ENCODE measurements around the gene WDR31. TPM values are rescaled to one million over a fixed set of nuclear protein-coding genes. Genes with fewer than 3 reads are reported as not detected.

WDR31 gene
- total and polyA plus RNA-seq, 8 donors = 0.29 to 5.0 (median 1.3) TPM; not detected in 1

DNA sequence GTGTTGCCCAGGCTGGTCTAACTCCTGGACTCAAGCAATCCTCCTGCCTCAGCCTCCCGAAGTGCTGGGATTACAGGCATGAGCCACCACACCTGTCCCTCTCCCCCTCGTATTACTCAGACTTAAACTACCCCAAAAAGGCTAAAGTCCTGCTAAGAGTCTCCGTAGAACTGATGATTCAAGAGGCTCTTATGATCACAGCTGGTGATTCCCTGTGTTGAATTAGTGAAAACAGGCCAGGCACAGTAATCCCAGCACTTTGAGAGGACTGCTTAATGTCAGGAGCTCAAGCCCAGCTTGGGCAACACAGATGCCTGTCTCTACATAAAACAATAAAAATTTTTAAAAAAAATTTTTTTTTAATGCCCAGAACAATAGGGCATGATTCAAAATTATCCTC, 73.9 kb downstream of the WDR31 start:
- 82 to 95% (median 91%) methylated on average over 3 of the region's 3 CpGs for WGBS, 5 donors
- TF ChIP-seq POLR2A (IDR thresholded peaks at IDR 0.05) (no peak), EP300 (IDR thresholded peaks at IDR 0.05) (no peak), POLR2AphosphoS5 (IDR thresholded peaks at IDR 0.05) (no peak)
- TF ChIP-seq, protein P1, sequence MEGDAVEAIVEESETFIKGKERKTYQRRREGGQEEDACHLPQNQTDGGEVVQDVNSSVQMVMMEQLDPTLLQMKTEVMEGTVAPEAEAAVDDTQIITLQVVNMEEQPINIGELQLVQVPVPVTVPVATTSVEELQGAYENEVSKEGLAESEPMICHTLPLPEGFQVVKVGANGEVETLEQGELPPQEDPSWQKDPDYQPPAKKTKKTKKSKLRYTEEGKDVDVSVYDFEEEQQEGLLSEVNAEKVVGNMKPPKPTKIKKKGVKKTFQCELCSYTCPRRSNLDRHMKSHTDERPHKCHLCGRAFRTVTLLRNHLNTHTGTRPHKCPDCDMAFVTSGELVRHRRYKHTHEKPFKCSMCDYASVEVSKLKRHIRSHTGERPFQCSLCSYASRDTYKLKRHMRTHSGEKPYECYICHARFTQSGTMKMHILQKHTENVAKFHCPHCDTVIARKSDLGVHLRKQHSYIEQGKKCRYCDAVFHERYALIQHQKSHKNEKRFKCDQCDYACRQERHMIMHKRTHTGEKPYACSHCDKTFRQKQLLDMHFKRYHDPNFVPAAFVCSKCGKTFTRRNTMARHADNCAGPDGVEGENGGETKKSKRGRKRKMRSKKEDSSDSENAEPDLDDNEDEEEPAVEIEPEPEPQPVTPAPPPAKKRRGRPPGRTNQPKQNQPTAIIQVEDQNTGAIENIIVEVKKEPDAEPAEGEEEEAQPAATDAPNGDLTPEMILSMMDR (IDR thresholded peaks at IDR 0.05) = no peak
- Histone ChIP-seq H3K27ac (no peak overlapping the region), H3K27me3 (no peaks in the 10 kb centered on the region), H3K36me3 (peaks cover 24 to 79% (median 73%) of the 10 kb centered on the region in 4 donors), H3K9me3 (no peaks in the 10 kb centered on the region), H3K4me1 (peaks cover 0 to 8% (median 0%) of the 10 kb centered on the region in 4 donors), H3K4me3 (no peak overlapping the region)
- intact Hi-C loops (cut with DNase I; ENCODE audit: low total_unique reads) = no loop called here
- DNase-seq = no peak

Other genes starting within 250 kb of the WDR31 start
- gene SLC31A2, start 189.3 kb downstream of the WDR31 start, total RNA-seq = 10 to 100 TPM in 2 of 5 donors, 1 to 10 TPM in 3; 1.2 to 19.6 (median 7.7) TPM
- 1 to 10 TPM; 3.7 to 8.0 (median 5.0) TPM for gene SLC31A2, start 189.3 kb downstream of the WDR31 start, polyA plus RNA-seq
- 10 to 100 TPM; 11.1 to 36.6 (median 23.8) TPM for gene FKBP15, start 119.0 kb downstream of the WDR31 start, total RNA-seq
- gene FKBP15, start 119.0 kb downstream of the WDR31 start, polyA plus RNA-seq = 1 to 10 TPM; 5.5 to 9.6 (median 6.0) TPM
- gene SLC31A1, start 118.7 kb downstream of the WDR31 start, total RNA-seq = 100 to 1,000 TPM in 1 of 5 donors, 10 to 100 TPM in 4; 11.1 to 106 (median 18.8) TPM
- 1 to 10 TPM; 4.7 to 8.2 (median 4.9) TPM for gene SLC31A1, start 118.7 kb downstream of the WDR31 start, polyA plus RNA-seq
- gene CDC26, start 64.7 kb downstream of the WDR31 start, total RNA-seq = 10 to 100 TPM in 4 of 5 donors, 1 to 10 TPM in 1; 7.2 to 46.1 (median 25.4) TPM
- gene CDC26, start 64.7 kb downstream of the WDR31 start, polyA plus RNA-seq = 10 to 100 TPM; 28.2 to 66.4 (median 45.3) TPM
- gene PRPF4, start 64.6 kb downstream of the WDR31 start, total RNA-seq = 10 to 100 TPM in 2 of 5 donors, 1 to 10 TPM in 3; 3.2 to 25.0 (median 9.9) TPM
- 10 to 100 TPM in 2 of 3 donors, 1 to 10 TPM in 1; 7.8 to 11.4 (median 10.0) TPM for gene PRPF4, start 64.6 kb downstream of the WDR31 start, polyA plus RNA-seq
- gene RNF183, start 36.9 kb downstream of the WDR31 start, total RNA-seq = 1 to 10 TPM in 2 of 5 donors, under 1 TPM in 1, not detected in 2; 0.43 to 5.0 (median 1.8) TPM
- gene RNF183, start 36.9 kb downstream of the WDR31 start, polyA plus RNA-seq = 1 to 10 TPM in 2 of 3 donors, under 1 TPM in 1; 0.46 to 5.6 (median 1.2) TPM
- gene BSPRY, start 9.3 kb upstream of the WDR31 start, total RNA-seq = 10 to 100 TPM in 4 of 5 donors, 1 to 10 TPM in 1; 2.2 to 60.3 (median 16.0) TPM
- 10 to 100 TPM; 16.1 to 28.9 (median 24.5) TPM for gene BSPRY, start 9.3 kb upstream of the WDR31 start, polyA plus RNA-seq
- gene HDHD3, start 36.7 kb upstream of the WDR31 start, total RNA-seq = 100 to 1,000 TPM in 3 of 5 donors, 10 to 100 TPM in 2; 41.3 to 120 (median 104) TPM
- 10 to 100 TPM; 42.5 to 81.1 (median 51.6) TPM for gene HDHD3, start 36.7 kb upstream of the WDR31 start, polyA plus RNA-seq
- 100 to 1,000 TPM in 1 of 5 donors, 10 to 100 TPM in 4; 30.8 to 102 (median 44.8) TPM for gene ALAD, start 61.0 kb upstream of the WDR31 start, total RNA-seq
- 10 to 100 TPM; 33.9 to 69.2 (median 64.8) TPM for gene ALAD, start 61.0 kb upstream of the WDR31 start, polyA plus RNA-seq
- gene POLE3, start 70.4 kb upstream of the WDR31 start, total RNA-seq = 10 to 100 TPM in 3 of 5 donors, 1 to 10 TPM in 2; 4.1 to 47.4 (median 25.4) TPM
- gene POLE3, start 70.4 kb upstream of the WDR31 start, polyA plus RNA-seq = 10 to 100 TPM; 31.0 to 39.1 (median 31.9) TPM
- under 1 TPM in 2 of 5 donors, not detected in 3; 0.55 to 0.58 TPM for gene C9orf43, start 70.5 kb upstream of the WDR31 start, total RNA-seq
- under 1 TPM; 0.19 to 0.61 (median 0.58) TPM for gene C9orf43, start 70.5 kb upstream of the WDR31 start, polyA plus RNA-seq
- 10 to 100 TPM; 27.0 to 71.4 (median 49.2) TPM for gene RGS3, start 123.5 kb upstream of the WDR31 start, total RNA-seq
- 10 to 100 TPM; 26.6 to 41.0 (median 30.4) TPM for gene RGS3, start 123.5 kb upstream of the WDR31 start, polyA plus RNA-seq

Data from stomach (tissue), 9 donors.